RWPE1 (cell line): ENCODE measurements around the gene GSTA5.

Experiments used
- CTCF ChIA-PET: fragments of 350-600 bp; sonication (Branson Sonifier 250); formaldehyde crosslinking; extraction: SDS; loops from one replicate; lab custom pipeline; 2021; lab: Yijun Ruan, JAX
- POLR2A ChIA-PET: fragments of 400-600 bp; formaldehyde crosslinking; extraction: SDS; loops from one replicate; lab custom pipeline; 2020; ENCODE audit warnings: antibody characterized with exemption; ENCODE audit not compliant: low non-redundant PET; lab: Yijun Ruan, JAX
- DNase-seq: peaks from one replicate; pipeline ENCODE4 v3.0.0; 2012; ENCODE audit warnings: low spot score
- H3K27ac ChIP-seq: fragments of 450-650 bp; 2 replicates; pipeline ENCODE4 v1.5.1; 2017
- CTCF ChIP-seq: fragments of 450-650 bp; conservative IDR thresholded peaks from 2 replicates; pipeline ENCODE4 v1.5.1; 2017; ENCODE audit warnings: low read depth, mild to moderate bottlenecking

GSTA5 gene

GRCh38 chr6:52840763-52841585 is at the start of gene GSTA5:
GSTA5 (minus strand) TSS chr6:52840813.
- DNase-seq, result no peak
- no peak for TF ChIP-seq CTCF
- no peak within 1 kb of the TSS for H3K27ac ChIP-seq
- POLR2A ChIA-PET, result no interaction called here
- CTCF ChIA-PET, result no interaction called here

- POLR2A ChIA-PET, result no interaction called here
- CTCF ChIA-PET, result interaction anchor here (0.7 kb wide), 1 partner anchor 55 kb away, joined by 3 read pairs; no protein-coding TSS in a partner anchor
- no peak for DNase-seq
- H3K27ac ChIP-seq, result no peak overlapping the region
- TF ChIP-seq CTCF, result no peak
Observed at GRCh38 chr6:52890018-52890417, 49.4 kb upstream of the GSTA5 start.

GRCh38 chr6:52887910-52888524 is 47.4 kb upstream of the GSTA5 start:
- H3K27ac ChIP-seq, result no peak overlapping the region
- CTCF ChIA-PET, result no interaction called here
- POLR2A ChIA-PET, result no interaction called here
- no peak for DNase-seq
- no peak for TF ChIP-seq CTCF

GRCh38 chr6:52881996-52882841 is 41.6 kb upstream of the GSTA5 start:
- ChIA-PET POLR2A (no interaction called here), CTCF (interaction anchor here (0.6 to 1.7 kb wide), 4 partner anchors 10 to 147 kb away, joined by 3 to 9 read pairs (median 4); partner anchors contain the start of gene GSTA4)
- peak; percentile 84 for DNase-seq
- TF ChIP-seq CTCF, result peak; percentile 88
- peak overlapping the region; percentile 33; the same call in 1 of the 2 replicates for H3K27ac ChIP-seq

GRCh38 chr6:52881662-52881995 is 41.0 kb upstream of the GSTA5 start:
- ChIA-PET CTCF (interaction anchor here (0.6 to 1.7 kb wide), 2 partner anchors 113 to 1850 kb away, joined by 3 to 9 read pairs; partner anchors contain the start of gene GSTA4), POLR2A (no interaction called here)
- no peak overlapping the region for H3K27ac ChIP-seq
- no peak for DNase-seq
- no peak for TF ChIP-seq CTCF

DNA sequence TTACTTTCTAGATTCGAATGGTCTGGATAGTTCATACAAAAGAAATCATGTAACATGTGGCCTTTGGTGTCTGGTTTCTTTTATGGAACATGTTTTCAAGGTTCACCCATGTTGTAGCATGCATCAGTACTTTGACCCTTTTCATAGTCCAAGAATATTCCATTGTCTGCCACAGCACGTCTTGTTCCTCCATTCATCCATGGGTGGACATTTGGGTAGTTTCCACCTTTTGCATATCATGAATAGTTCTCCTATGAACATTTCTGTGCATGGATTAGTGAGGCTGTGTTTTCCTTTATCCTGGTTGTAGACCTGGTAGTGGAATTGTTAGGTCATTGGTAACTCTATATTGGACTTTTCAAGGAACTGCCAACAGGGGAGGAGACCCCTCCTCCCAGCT is 37.2 kb upstream of the GSTA5 start:
- no peak overlapping the region for H3K27ac ChIP-seq
- no peak for TF ChIP-seq CTCF
- DNase-seq, result no peak
- ChIA-PET CTCF (interaction anchor here (0.6 kb wide), 1 partner anchor 189 kb away, joined by 3 read pairs; no protein-coding TSS in a partner anchor), POLR2A (no interaction called here)
